T-cell (primary cell): ENCODE measurements around the gene MRGPRF. TPM values are rescaled to one million over a fixed set of nuclear protein-coding genes. Genes with fewer than 3 reads are reported as not detected.

Experiments used
- ATAC-seq, 4 experiments: fragments of 200-7000 bp in 3 of 4; fragments of 150-1000 bp in 1 of 4; cut with Tn5 transposase; replicated peaks in 1 of 4; 1 replicate in 3 of 4; 2 replicates in 1 of 4; pipeline ENCODE4 v1.10.0; 2021; ENCODE audit warnings: moderate library complexity in 3 of 4, mild to moderate bottlenecking in 2 of 4, moderate number of reproducible peaks in 1 of 4
- CTCF ChIA-PET, 2 donors: fragments of 300-600 bp; sonication (Branson Sonifier 250); formaldehyde crosslinking; loops; one replicate each; lab custom pipeline; 2022; ENCODE audit warnings: antibody characterized with exemption in 2 of 2; lab: Charles Lee
- POLR2A ChIA-PET, 2 donors: fragments of 300-600 bp; sonication (Branson Sonifier 250); formaldehyde crosslinking; loops; one replicate each; lab custom pipeline; 2022; ENCODE audit warnings: antibody characterized with exemption in 2 of 2; lab: Charles Lee
- DNase-seq, 35 experiments: peaks; one replicate each; pipeline versions ENCODE4 v3.0.0 to v3.0.0-alpha.2; 2013 to 2023
- H3K27ac ChIP-seq: one replicate; pipeline ENCODE4 v1.5.1; 2013; ENCODE audit warnings: low read length
- H3K27me3 ChIP-seq, 2 experiments: replicated peaks in 1 of 2; 1 replicate in 1 of 2; 2 replicates in 1 of 2; pipeline versions ENCODE4 v1.6.1 to v1.7.0; 2013; ENCODE audit warnings: low read length in 1 of 2, mixed read lengths in 1 of 2; ENCODE audit not compliant: control insufficient read depth in 2 of 2, insufficient read depth in 2 of 2; ENCODE audit errors: extremely low read depth in 1 of 2
- H3K36me3 ChIP-seq, 2 donors: 1 replicate in 1 of 2; 2 replicates in 1 of 2; pipeline versions ENCODE4 v1.6.1 to v1.7.0; 2013; ENCODE audit warnings: low read length in 1 of 2; ENCODE audit not compliant: control insufficient read depth in 2 of 2, insufficient read depth in 1 of 2; ENCODE audit errors: extremely low read depth in 1 of 2
- H3K4me1 ChIP-seq, 2 experiments: 1 replicate in 1 of 2; 2 replicates in 1 of 2; pipeline versions ENCODE4 v1.6.1 to v1.7.0; 2013; ENCODE audit warnings: low read length in 2 of 2, mixed read lengths in 1 of 2; ENCODE audit not compliant: insufficient read depth in 2 of 2, control insufficient read depth in 1 of 2; ENCODE audit errors: extremely low read depth in 1 of 2
- H3K4me3 ChIP-seq, 2 donors: 1 replicate in 1 of 2; 2 replicates in 1 of 2; pipeline versions ENCODE4 v1.5.1 to v1.7.0; 2013; ENCODE audit warnings: mild to moderate bottlenecking in 2 of 2, low read length in 1 of 2, moderate library complexity in 1 of 2; ENCODE audit not compliant: control insufficient read depth in 1 of 2; ENCODE audit errors: extremely low read depth in 1 of 2
- H3K9me3 ChIP-seq: 2 replicates; pipeline ENCODE4 v1.7.0; 2013
- H3K27ac Mint-ChIP-seq, 2 donors: one replicate each; pipeline ENCODE4 v1.8.0; 2020 to 2021; ENCODE audit warnings: mild to moderate bottlenecking in 2 of 2, mixed read lengths in 2 of 2
- H3K27me3 Mint-ChIP-seq, 2 donors: one replicate each; pipeline ENCODE4 v1.8.0; 2021 to 2022; ENCODE audit warnings: mixed read lengths in 2 of 2
- H3K36me3 Mint-ChIP-seq: one replicate; pipeline ENCODE4 v1.8.0; 2021; ENCODE audit warnings: mixed read lengths
- H3K4me1 Mint-ChIP-seq, 3 donors: one replicate each; pipeline ENCODE4 v1.8.0; 2020 to 2022; ENCODE audit warnings: mixed read lengths in 3 of 3, mild to moderate bottlenecking in 1 of 3
- H3K4me3 Mint-ChIP-seq, 3 donors: one replicate each; pipeline ENCODE4 v1.8.0; 2020 to 2022; ENCODE audit warnings: mild to moderate bottlenecking in 3 of 3, mixed read lengths in 3 of 3, moderate library complexity in 3 of 3
- H3K9me3 Mint-ChIP-seq, 3 donors: one replicate each; pipeline ENCODE4 v1.8.0; 2020 to 2022; ENCODE audit warnings: mixed read lengths in 3 of 3
- WGBS: methylation state at CpG from one replicate; pipeline ENCODE4 v1.1.5; 2013; ENCODE audit warnings: missing lambda C conversion rate; ENCODE audit not compliant: insufficient coverage; 5-methylcytosine and 5-hydroxymethylcytosine counted together
- total RNA-seq, 35 experiments: library from RNA in 6 of 35; stranded (reverse) in 6 of 35; fragments of 120-200 nt in 1 of 35; gene quantifications; one replicate each; pipeline versions ENCODE4 v1.2.1 to v1.2.4 and lab custom pipeline; 2013 to 2026

Gene MRGPRF
- total RNA-seq, 5 donors from 2014 or later (not counting 1 experiment from before 2014, with no cell fraction given), result not detected

- POLR2A ChIA-PET, result no interaction called here
- DNase-seq (no peak), ATAC-seq (no peak)
- Histone ChIP-seq H3K4me3 (no peak overlapping the region), H3K9me3 (no peaks in the 10 kb centered on the region), H3K27me3 (peaks cover 0 to 59% of the 10 kb centered on the region in 2 experiments), H3K4me1 (no peaks in the 10 kb centered on the region), H3K27ac (no peak overlapping the region), H3K36me3 (no peaks in the 10 kb centered on the region)
- Mint-ChIP-seq H3K36me3 (no peaks in the 10 kb centered on the region), H3K27ac (no peak overlapping the region), H3K27me3 (peaks cover 9 to 15% of the 10 kb centered on the region in 2 donors), H3K9me3 (no peaks in the 10 kb centered on the region), H3K4me1 (no peaks in the 10 kb centered on the region), H3K4me3 (no peak overlapping the region)
- CTCF ChIA-PET, result no interaction called here
- 81% methylated on average over 8 of the region's 13 CpGs for WGBS
Measured at GRCh38 chr11:69004411-69005182, 8.4 kb downstream of the MRGPRF start.

DNA sequence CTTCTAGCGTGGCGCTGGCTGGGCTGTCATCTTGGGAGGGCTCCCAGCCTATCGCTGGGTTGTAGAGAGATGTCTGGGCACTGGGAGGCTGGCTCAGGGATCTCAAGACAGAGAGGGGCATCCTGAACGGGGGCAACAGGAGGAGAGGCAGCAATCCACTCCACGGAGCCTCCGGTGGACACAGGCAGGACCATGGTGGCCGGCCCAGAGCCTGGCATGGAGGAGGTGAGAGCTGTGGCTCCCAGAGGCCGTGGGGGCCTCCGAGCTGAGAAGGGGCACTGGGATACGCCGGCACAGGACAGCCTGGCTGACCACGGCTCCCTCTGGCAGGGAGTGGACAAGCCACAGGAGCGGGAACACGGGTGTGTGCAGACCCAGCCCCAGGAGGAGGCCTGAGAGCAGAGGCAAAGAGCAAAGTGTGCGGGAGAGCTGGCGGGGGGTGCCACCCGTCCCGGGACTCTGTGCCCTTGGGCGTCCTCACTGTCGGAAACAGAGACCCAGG lies 9.1 kb downstream of the MRGPRF start:
- H3K9me3 ChIP-seq, result no peaks in the 10 kb centered on the region
- WGBS, result 84% methylated on average over 16 of the region's 20 CpGs
- Mint-ChIP-seq H3K27ac (no peak overlapping the region), H3K9me3 (no peaks in the 10 kb centered on the region), H3K4me3 (no peak overlapping the region), H3K4me1 (peaks cover 0 to 2% (median 0%) of the 10 kb centered on the region in 3 donors), H3K36me3 (no peaks in the 10 kb centered on the region), H3K27me3 (peaks cover 5 to 9% of the 10 kb centered on the region in 2 donors)
- no peaks in the 10 kb centered on the region for H3K4me1 ChIP-seq
- no peak overlapping the region for H3K27ac ChIP-seq
- DNase-seq (no peak), ATAC-seq (no peak)
- ChIA-PET POLR2A (no interaction called here), CTCF (no interaction called here)
- peaks cover 0 to 54% of the 10 kb centered on the region in 2 experiments for H3K27me3 ChIP-seq
- no peaks in the 10 kb centered on the region for H3K36me3 ChIP-seq
- no peak overlapping the region for H3K4me3 ChIP-seq

DNA sequence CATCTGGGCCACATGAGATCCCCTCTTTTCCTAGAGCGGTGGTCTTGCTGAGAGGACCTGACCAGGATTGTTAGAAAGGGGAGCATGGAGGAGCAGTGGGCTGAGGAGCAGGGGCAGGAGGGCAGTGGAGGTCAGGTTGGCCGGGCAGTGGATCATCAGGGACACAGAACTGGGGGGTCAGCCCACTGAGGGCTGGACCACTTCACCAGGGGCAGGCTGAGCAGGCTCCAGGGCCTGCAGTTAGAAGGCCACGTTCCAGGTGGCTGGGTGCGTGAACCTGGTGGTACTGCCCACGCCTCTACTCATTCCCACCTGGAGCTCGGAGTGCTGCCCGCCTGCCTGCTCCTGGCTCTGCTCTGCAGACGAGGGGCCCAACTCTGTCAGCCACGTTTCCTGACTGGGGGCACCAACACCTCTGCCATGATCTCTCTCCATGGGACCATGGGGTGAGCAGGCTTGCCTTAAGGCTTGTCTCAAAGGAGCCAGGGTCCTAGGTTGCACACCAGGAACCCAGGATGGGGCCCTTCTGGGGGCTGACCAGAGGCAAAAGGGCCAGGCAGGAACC lies 9.7 kb downstream of the MRGPRF start:
- Mint-ChIP-seq H3K27me3 (peaks cover 5 to 9% of the 10 kb centered on the region in 2 donors), H3K4me1 (peaks cover 0 to 4% (median 0%) of the 10 kb centered on the region in 3 donors), H3K4me3 (no peak overlapping the region), H3K36me3 (no peaks in the 10 kb centered on the region), H3K27ac (no peak overlapping the region), H3K9me3 (no peaks in the 10 kb centered on the region)
- WGBS, result 72% methylated on average over 8 of the region's 9 CpGs
- Histone ChIP-seq H3K27ac (no peak overlapping the region), H3K9me3 (no peaks in the 10 kb centered on the region), H3K36me3 (no peaks in the 10 kb centered on the region), H3K4me1 (no peaks in the 10 kb centered on the region), H3K27me3 (peaks cover 0 to 51% of the 10 kb centered on the region in 2 experiments), H3K4me3 (no peak overlapping the region)
- DNase-seq (no peak), ATAC-seq (no peak)
- ChIA-PET POLR2A (no interaction called here), CTCF (no interaction called here)

DNA sequence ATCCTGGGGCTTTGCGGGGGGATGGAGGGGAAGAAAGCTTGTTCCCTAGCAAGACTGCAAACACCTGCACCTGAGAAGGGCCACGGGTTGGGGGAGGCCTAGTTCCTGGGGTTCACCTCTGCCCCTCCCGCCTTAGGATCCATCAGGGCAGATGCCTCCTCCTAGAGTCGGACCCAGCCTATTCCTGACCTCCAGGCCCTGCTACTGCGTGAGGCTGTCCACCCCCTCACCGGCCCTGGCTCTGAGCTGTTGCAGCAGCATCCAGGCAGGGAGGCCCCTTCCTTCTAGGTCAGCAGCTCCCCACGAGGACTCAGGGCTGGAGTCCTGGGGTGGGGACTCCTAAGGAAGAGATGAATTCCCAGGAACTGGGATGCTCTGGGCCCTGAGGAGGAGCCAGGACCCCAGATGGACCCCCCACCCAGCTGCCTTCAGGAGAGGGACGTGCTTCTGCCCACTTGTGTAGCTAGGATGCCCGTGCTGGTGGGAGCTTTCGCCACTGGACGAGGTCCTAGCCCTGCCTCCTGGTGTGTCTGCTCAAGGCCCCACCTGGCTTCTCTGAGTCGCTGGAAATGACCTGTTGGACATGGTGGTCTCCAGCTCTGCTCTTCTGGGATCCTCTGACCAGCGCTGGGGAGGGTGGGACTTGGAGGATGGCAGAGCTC lies 10.3 kb downstream of the MRGPRF start:
- WGBS, result 72% methylated on average over 9 of the region's 13 CpGs
- H3K4me3 ChIP-seq, result no peak overlapping the region
- POLR2A ChIA-PET, result no interaction called here
- Mint-ChIP-seq H3K4me3 (no peak overlapping the region), H3K36me3 (no peaks in the 10 kb centered on the region), H3K27me3 (peaks cover 5 to 9% of the 10 kb centered on the region in 2 donors), H3K9me3 (no peaks in the 10 kb centered on the region), H3K27ac (no peak overlapping the region), H3K4me1 (peaks cover 0 to 6% (median 0%) of the 10 kb centered on the region in 3 donors)
- peaks cover 0 to 48% of the 10 kb centered on the region in 2 experiments for H3K27me3 ChIP-seq
- ATAC-seq, result no peak
- DNase-seq, result no peak
- H3K9me3 ChIP-seq, result no peaks in the 10 kb centered on the region
- CTCF ChIA-PET, result interaction anchor here in 1 of 2 donors (0.6 kb wide), 2 partner anchors 200 to 217 kb away, joined by 3 to 5 read pairs; no protein-coding TSS in a partner anchor
- no peaks in the 10 kb centered on the region for H3K36me3 ChIP-seq
- H3K27ac ChIP-seq, result no peak overlapping the region
- no peaks in the 10 kb centered on the region for H3K4me1 ChIP-seq

- DNase-seq (no peak), ATAC-seq (no peak)
- Histone ChIP-seq H3K27ac (no peak overlapping the region), H3K4me1 (no peaks in the 10 kb centered on the region), H3K4me3 (no peak overlapping the region), H3K36me3 (no peaks in the 10 kb centered on the region), H3K9me3 (no peaks in the 10 kb centered on the region), H3K27me3 (peaks cover 0 to 54% of the 10 kb centered on the region in 2 experiments)
- H3K27me3 Mint-ChIP-seq, result peaks cover 5 to 12% of the 10 kb centered on the region in 2 donors
- CTCF ChIA-PET, result interaction anchor here in 1 of 2 donors (0.6 kb wide), 2 partner anchors 199 to 218 kb away, joined by 3 to 5 read pairs; no protein-coding TSS in a partner anchor
- 33% methylated on average over 1 of the region's 6 CpGs for WGBS
- peaks cover 0 to 6% (median 0%) of the 10 kb centered on the region in 3 donors for H3K4me1 Mint-ChIP-seq
- no peaks in the 10 kb centered on the region for H3K9me3 Mint-ChIP-seq
- H3K27ac Mint-ChIP-seq, result no peak overlapping the region
- POLR2A ChIA-PET, result no interaction called here
- H3K36me3 Mint-ChIP-seq, result no peaks in the 10 kb centered on the region
- no peak overlapping the region for H3K4me3 Mint-ChIP-seq
Measured at GRCh38 chr11:69002110-69002569, 10.9 kb downstream of the MRGPRF start.
